Heart right ventricle (tissue), 16 donors: ENCODE measurements around the gene AMACR. TPM values are rescaled to one million over a fixed set of nuclear protein-coding genes. Genes with fewer than 3 reads are reported as not detected.

ENCODE experiments used
- ATAC-seq, 8 donors: fragments of 200-7000 bp; cut with Tn5 transposase; one replicate each; pipeline ENCODE4 v1.9.1; 2020; ENCODE audit warnings: mild to moderate bottlenecking in 8 of 8, moderate library complexity in 8 of 8, moderate number of reproducible peaks in 1 of 8
- DNase-seq, 2 donors: peaks; one replicate each; pipeline ENCODE4 v3.0.0-alpha.2; 2020
- H3K27ac ChIP-seq, 10 donors: fragments of 200-600 bp; sonication (generic) in 2 of 10; one replicate each; pipeline versions ENCODE4 v1.5.0 to v1.8.0; 2020 to 2022; ENCODE audit warnings: mild to moderate bottlenecking in 3 of 10
- H3K27me3 ChIP-seq, 7 donors: fragments of 200-600 bp; one replicate each; pipeline ENCODE4 v1.8.0; 2021 to 2022; ENCODE audit warnings: mild to moderate bottlenecking in 2 of 7
- H3K36me3 ChIP-seq, 9 donors: fragments of 200-600 bp; sonication (generic) in 1 of 9; one replicate each; pipeline versions ENCODE4 v1.5.0 to v1.8.0; 2020 to 2022; ENCODE audit warnings: mild to moderate bottlenecking in 2 of 9
- H3K4me1 ChIP-seq, 9 donors: fragments of 200-600 bp; sonication (generic) in 1 of 9; one replicate each; pipeline versions ENCODE4 v1.5.0 to v1.8.0; 2020 to 2022; ENCODE audit warnings: mild to moderate bottlenecking in 4 of 9
- H3K4me3 ChIP-seq, 10 donors: fragments of 200-600 bp; sonication (generic) in 2 of 10; one replicate each; pipeline versions ENCODE4 v1.5.0 to v1.8.0; 2020 to 2022; ENCODE audit warnings: mild to moderate bottlenecking in 7 of 10, moderate library complexity in 2 of 10
- H3K9me3 ChIP-seq, 11 donors: fragments of 200-600 bp in 10 of 11; sonication (generic) in 2 of 11; one replicate each; pipeline versions ENCODE4 v1.5.0 to v1.8.0; 2013 to 2022; ENCODE audit warnings: mild to moderate bottlenecking in 2 of 11, control low read depth in 1 of 11, moderate library complexity in 1 of 11
- CTCF ChIP-seq, 9 donors: fragments of 200-600 bp; sonication (generic) in 2 of 9; IDR thresholded peaks; one replicate each; pipeline versions ENCODE4 v1.5.0 to v1.8.0; 2021 to 2022; ENCODE audit warnings: antibody characterized with exemption in 9 of 9, mild to moderate bottlenecking in 5 of 9, moderate library complexity in 1 of 9
- WGBS, 2 donors: extraction: QIAGEN DNeasy Blood & Tissue Kit; methylation state at CpG; one replicate each; pipeline ENCODE4 v1.1.7; 2013; ENCODE audit warnings: inconsistent platforms in 1 of 2; 5-methylcytosine and 5-hydroxymethylcytosine counted together
- intact Hi-C, 10 donors: fragments of 100-400 bp; cut with DNase I; formaldehyde crosslinking; loops; one replicate each; pipeline versions ENCODE4 v1.11.1 to v1.14.2; 2022
- polyA plus RNA-seq, 2 donors: library from polyadenylated mRNA; stranded (reverse); fragments of 200-250 nt; gene quantifications; one replicate each; pipeline ENCODE4 v1.2.3, GENCODE V29; 2013
- total RNA-seq, 10 donors: library from RNA; stranded (reverse); fragmentation: NEBNext Ultra II Directional in 3 of 10; extraction: Animal tissue kit (Norgen Biotek cat#: 25700) in 3 of 10; gene quantifications; one replicate each; pipeline versions ENCODE4 v1.2.1 to v1.2.4, GENCODE V29; 2021 to 2023
- donor health status: Arrhythmogenic right ventricular cardiomyopathy.
- donor health status: ischemic (EF 13 %, LVEDD 7.1; RV severe dilation, severe dysfunction).
- donor health status: healthy with polysubstance abuse.
- donor health status: DM: no; HTN: yes; CAD: no.
- donor health status: DM: no; HTN: no; CAD: no.
- donor health status: ischemic (EF 25% LVEDD 6.9; RV normal size, moderate dysfunction).
- donor health status: ischemic (EF 25% LVEDD 5.7; RV mildly dilated, moderate dysfunction).
- donor health status: healthy.
- donor health status: DM: yes; HTN: yes; CAD: no.
- donor health status: Ischemic cardiomyopathy.
- donor health status: ischemic (EF 35%, LVEDD 5.7; RV mildly dilated, moderate dysfunction).
- donor health status: nonischemic (EF 11% LVEDD 7.7; RV severe dilation, severe dysfunction).
- donor health status: DM: yes; HTN: yes; CAD: no.
- donor health status: PGD.
- donor health status: ischemic (EF 29% LVEDD 5.4; RV normal size, mild dysfunction).
- donor health status: nonischemic (EF 23%, LVEDD 6.1; RV moderate dilation, normal function).

The AMACR gene
- total and polyA plus RNA-seq, 12 donors: 3.0 to 16.2 (median 8.8) TPM

GRCh38 chr5:33937017-33937706 is 70.7 kb downstream of the AMACR start:
- no peak for TF ChIP-seq CTCF (IDR thresholded peaks at IDR 0.05)
- Histone ChIP-seq H3K4me1 (peaks cover 0 to 19% (median 15%) of the 10 kb centered on the region in 9 donors), H3K4me3 (peak overlapping the region in 9 of 10 donors; percentile 5 to 54 (median 42)), H3K27me3 (peaks cover 0 to 79% (median 67%) of the 10 kb centered on the region in 7 donors), H3K27ac (no peak overlapping the region), H3K9me3 (no peaks in the 10 kb centered on the region), H3K36me3 (no peaks in the 10 kb centered on the region)
- intact Hi-C loops: loop anchor here in 4 of 10 donors (10.0 kb wide), 2 partner anchors 472 to 502 kb away; no protein-coding TSS in a partner anchor
- 21 to 27% methylated on average over 54 of the region's 54 CpGs for WGBS, 2 donors
- ATAC-seq (no peak), DNase-seq (peak in 1 of 2 donors; percentile 8)

GRCh38 chr5:33936381-33937016 is 71.4 kb downstream of the AMACR start, which contains the start of gene RXFP3:
Gene RXFP3, plus strand, starts transcription at chr5:33936386. Its CDS starts 355 bp downstream, at chr5:33936741.
- 4 to 6% methylated on average over 45 of the region's 45 CpGs for WGBS, 2 donors
- Histone ChIP-seq H3K4me1 (peaks cover 0 to 19% (median 15%) of the 10 kb centered on the region in 9 donors), H3K27ac (no peak within 1 kb of the TSS), H3K4me3 (peak within 1 kb of the TSS; percentile 5 to 54 (median 42)), H3K36me3 (no peaks in the 10 kb centered on the region), H3K9me3 (no peaks in the 10 kb centered on the region), H3K27me3 (peaks cover 0 to 72% (median 64%) of the 10 kb centered on the region in 7 donors)
- intact Hi-C loops: loop anchor here in 4 of 10 donors (10.0 kb wide), 2 partner anchors 472 to 502 kb away; no protein-coding TSS in a partner anchor
- DNase-seq (peak in 1 of 2 donors; percentile 19), ATAC-seq (peak in 7 of 8 donors; percentile 16 to 65 (median 53))
- TF ChIP-seq CTCF (IDR thresholded peaks at IDR 0.05): no peak

Other genes starting within 250 kb of the AMACR start
- 1 to 10 TPM; 1.1 to 3.7 (median 1.4) TPM for gene ADAMTS12, start 116.1 kb downstream of the AMACR start, total RNA-seq
- under 1 TPM; 0.37 to 0.99 TPM for gene ADAMTS12, start 116.1 kb downstream of the AMACR start, polyA plus RNA-seq
- gene RXFP3, start 71.7 kb downstream of the AMACR start, total RNA-seq: not detected
- under 1 TPM in 1 of 2 donors, not detected in 1; 0.01 TPM for gene RXFP3, start 71.7 kb downstream of the AMACR start, polyA plus RNA-seq
- under 1 TPM in 3 of 10 donors, not detected in 7; 0.09 to 0.15 (median 0.11) TPM for gene SLC45A2, start 23.4 kb downstream of the AMACR start, total RNA-seq
- gene SLC45A2, start 23.4 kb downstream of the AMACR start, polyA plus RNA-seq: not detected
- gene C1QTNF3, start 35.2 kb upstream of the AMACR start, total RNA-seq: 1 to 10 TPM in 8 of 10 donors, under 1 TPM in 2; 0.56 to 3.2 (median 1.3) TPM
- gene C1QTNF3, start 35.2 kb upstream of the AMACR start, polyA plus RNA-seq: 1 to 10 TPM in 1 of 2 donors, under 1 TPM in 1; 0.51 to 6.3 TPM